ENCODE results near the gene EMC10. TPM values are rescaled to one million over a fixed set of nuclear protein-coding genes. Genes with fewer than 3 reads are reported as not detected.

The EMC10 gene
- total RNA-seq, 3 donors from 2014 or later: 111 to 122 (median 117) TPM

DNA sequence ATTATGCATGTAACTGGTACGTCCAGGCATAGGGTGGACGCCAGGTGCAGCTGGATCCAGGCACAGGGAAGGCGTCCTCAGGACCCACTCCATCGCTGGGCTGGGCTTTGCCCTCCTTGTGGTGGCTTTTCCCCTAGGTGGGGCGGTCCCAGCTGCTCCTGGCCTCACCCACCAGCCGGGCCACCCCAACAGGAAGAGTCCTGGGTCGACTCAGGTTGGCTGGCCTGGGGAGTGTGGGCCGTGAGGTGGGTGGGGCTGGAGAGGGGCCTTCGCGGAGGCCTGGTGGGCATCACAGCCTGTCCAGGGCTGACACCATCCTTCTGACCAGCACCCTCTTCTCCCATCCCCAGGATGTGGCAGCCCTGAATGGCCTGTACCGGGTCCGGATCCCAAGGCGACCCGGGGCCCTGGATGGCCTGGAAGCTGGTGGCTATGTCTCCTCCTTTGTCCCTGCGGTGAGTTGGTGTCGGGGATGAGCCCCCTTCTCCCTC is 3.5 kb downstream of the EMC10 start:
- ATAC-seq: no peak
- no peak for DNase-seq
- Mint-ChIP-seq H3K4me3 (no peak overlapping the region), H3K4me1 (ENCODE audit: low read depth) (peaks cover 19% of the 10 kb centered on the region), H3K9me3 (no peaks in the 10 kb centered on the region), H3K27me3 (ENCODE audit: low read depth) (no peaks in the 10 kb centered on the region), H3K36me3 (ENCODE audit: insufficient read depth) (peaks cover 15% of the 10 kb centered on the region)

DNA sequence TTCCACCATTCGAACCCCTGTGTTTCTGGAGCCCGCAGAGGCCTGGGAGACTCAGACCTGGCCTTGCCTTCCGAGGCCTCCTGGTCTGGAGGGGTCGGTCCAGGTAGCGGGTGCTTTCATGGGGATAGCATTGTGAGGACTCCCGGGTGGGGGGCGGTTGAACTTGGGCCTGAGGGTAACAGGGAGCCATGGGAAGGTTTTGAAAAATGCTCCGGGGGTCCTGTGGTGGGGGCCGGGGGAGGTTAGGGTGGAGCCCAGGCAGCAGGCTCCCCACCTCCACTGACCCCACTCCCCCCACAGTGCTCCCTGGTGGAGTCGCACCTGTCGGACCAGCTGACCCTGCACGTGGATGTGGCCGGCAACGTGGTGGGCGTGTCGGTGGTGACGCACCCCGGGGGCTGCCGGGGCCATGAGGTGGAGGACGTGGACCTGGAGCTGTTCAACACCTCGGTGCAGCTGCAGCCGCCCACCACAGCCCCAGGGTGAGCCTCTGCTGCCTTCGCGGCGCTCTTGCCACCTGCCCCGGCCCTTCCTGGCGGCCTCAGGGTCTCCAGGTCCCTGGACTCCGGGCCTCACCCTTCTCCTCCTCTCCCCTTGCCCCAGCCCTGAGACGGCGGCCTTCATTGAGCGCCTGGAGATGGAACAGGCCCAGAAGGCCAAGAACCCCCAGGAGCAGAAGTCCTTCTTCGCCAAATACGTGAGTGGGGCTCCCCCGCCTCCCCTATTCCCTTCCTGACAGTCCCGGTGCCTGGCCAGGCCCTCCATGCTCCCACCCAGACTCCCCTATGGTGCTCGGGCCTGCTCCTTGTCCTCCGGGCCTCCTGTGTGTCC is 4.2 kb downstream of the EMC10 start:
- no peak for ATAC-seq
- Mint-ChIP-seq H3K27me3 (ENCODE audit: low read depth) (no peaks in the 10 kb centered on the region), H3K4me3 (no peak overlapping the region), H3K9me3 (no peaks in the 10 kb centered on the region), H3K4me1 (ENCODE audit: low read depth) (peaks cover 19% of the 10 kb centered on the region), H3K36me3 (ENCODE audit: insufficient read depth) (peaks cover 19% of the 10 kb centered on the region)
- no peak for DNase-seq

DNA sequence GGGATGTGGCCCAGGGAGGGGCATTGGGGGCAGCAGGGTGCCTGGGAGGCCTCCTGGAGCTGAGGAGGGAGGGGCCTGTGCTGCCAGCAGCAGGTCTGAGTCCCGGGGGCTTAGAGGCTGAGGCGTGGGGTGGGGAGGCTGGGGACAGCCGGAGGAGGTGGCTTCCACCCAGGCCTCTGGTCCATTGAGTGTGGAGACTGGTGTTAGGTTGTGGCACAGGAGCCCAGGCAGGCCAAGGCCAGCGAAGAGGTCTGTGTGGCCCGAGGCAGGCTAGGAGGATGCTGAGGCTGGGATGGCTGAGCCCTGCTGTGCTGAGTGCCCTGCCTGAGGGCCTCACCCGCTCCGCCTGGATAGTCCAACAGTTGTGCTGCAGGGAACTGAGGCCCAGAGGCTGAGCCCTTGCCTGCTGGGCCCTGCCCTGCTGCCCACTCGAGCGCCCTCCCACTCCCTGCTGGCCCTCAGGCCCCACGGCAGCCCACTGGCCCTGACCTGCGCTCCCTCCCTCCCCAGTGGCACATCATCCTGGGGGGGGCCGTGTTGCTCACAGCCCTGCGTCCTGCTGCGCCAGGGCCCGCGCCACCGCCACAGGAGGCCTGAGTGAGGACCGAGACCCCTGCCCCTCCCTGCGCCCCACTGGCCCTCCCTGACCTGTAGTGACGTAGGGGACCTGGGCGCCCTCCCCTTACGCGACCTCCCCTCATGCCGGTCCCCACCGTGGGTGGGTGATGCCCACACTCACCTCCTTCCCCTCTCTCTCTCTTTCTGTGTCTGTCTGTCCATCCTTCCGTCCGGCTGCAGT is 5.2 kb downstream of the EMC10 start:
- peaks cover 19% of the 10 kb centered on the region for H3K36me3 Mint-ChIP-seq (ENCODE audit: insufficient read depth)
- no peak overlapping the region for H3K4me3 Mint-ChIP-seq
- ATAC-seq (no peak), DNase-seq (no peak)
- H3K4me1 Mint-ChIP-seq (ENCODE audit: low read depth): peaks cover 18% of the 10 kb centered on the region
- H3K27me3 Mint-ChIP-seq (ENCODE audit: low read depth): no peaks in the 10 kb centered on the region
- H3K9me3 Mint-ChIP-seq: no peaks in the 10 kb centered on the region

DNA sequence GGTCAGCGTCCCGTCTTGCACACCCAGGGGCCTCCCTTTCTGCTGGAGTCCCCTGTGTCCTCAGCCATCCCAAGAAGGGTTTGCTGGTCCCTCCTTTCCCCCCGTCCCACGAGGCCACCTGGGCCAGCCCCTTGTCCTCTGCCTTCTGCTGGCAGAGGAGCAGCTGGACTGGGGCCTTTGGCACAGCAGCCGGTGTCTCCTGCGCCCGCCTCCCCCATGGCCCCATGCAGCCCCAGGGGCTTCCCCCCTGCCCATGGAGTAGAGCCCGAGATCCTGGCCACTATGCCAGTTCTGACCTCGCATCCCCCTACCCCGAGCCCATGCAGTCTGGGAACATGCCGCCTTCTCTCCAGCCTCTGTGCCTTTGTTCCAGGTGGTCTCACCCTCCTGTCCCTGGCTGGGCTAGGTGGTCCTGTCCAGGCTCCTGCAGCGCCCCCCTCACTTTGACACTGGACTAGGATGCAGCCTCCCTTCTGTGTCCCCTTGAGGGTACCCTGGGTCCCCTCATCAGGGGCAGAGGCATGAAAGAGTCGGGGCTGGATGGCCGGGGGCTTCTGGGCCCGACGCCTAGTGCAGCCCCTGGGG is 6.1 kb downstream of the EMC10 start:
- H3K4me3 Mint-ChIP-seq: no peak overlapping the region
- H3K9me3 Mint-ChIP-seq: no peaks in the 10 kb centered on the region
- no peak for ATAC-seq
- H3K4me1 Mint-ChIP-seq (ENCODE audit: low read depth): peaks cover 12% of the 10 kb centered on the region
- peaks cover 21% of the 10 kb centered on the region for H3K36me3 Mint-ChIP-seq (ENCODE audit: insufficient read depth)
- DNase-seq: no peak
- no peaks in the 10 kb centered on the region for H3K27me3 Mint-ChIP-seq (ENCODE audit: low read depth)

DNA sequence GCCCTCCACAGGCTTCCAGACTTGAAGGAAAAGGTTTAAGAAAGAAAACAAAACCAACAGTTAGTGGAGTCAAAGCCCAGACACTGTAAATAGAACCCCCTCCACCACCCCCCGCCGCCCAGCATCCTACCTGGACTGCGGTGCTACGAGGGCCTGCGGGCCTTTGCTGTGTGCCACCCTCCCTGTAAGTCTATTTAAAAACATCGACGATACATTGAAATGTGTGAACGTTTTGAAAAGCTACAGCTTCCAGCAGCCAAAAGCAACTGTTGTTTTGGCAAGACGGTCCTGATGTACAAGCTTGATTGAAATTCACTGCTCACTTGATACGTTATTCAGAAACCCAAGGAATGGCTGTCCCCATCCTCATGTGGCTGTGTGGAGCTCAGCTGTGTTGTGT is 6.6 kb downstream of the EMC10 start:
- H3K9me3 Mint-ChIP-seq: no peaks in the 10 kb centered on the region
- H3K4me1 Mint-ChIP-seq (ENCODE audit: low read depth): peaks cover 8% of the 10 kb centered on the region
- no peaks in the 10 kb centered on the region for H3K27me3 Mint-ChIP-seq (ENCODE audit: low read depth)
- ATAC-seq (no peak), DNase-seq (no peak)
- peaks cover 19% of the 10 kb centered on the region for H3K36me3 Mint-ChIP-seq (ENCODE audit: insufficient read depth)
- no peak overlapping the region for H3K4me3 Mint-ChIP-seq

DNA sequence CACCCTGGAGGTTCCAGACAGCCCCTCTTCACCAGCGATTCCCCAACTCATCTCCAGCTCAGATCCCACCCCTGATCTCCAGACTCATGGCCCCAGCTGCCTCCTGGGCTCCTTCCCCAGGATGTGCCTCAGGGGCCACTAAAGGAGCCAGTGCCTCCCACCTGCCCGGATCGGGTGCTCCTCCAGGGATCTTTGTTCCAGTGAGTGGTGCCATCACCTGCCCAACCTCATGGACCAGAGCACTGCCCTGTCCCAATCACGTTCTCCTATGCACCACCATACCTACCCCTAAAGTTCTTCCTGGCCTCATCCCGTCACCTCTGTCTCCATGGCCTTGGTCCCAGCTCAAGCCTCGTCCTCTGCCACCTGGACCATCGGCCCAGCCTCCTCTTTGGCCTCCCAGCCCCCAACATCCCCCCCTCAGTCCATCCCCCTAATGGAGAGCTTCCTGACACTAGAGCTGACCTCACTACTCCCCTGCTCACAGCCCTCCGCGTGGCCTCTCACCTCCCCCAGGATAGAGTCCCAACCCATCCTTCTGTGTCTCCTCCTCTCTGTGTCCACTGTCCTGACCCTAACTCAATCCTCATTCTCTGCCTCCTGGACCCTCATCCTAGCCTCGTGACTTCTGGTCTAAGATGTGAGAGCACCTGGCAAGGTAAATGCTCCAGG is 9.1 kb downstream of the EMC10 start:
- H3K36me3 Mint-ChIP-seq (ENCODE audit: insufficient read depth): peaks cover 16% of the 10 kb centered on the region

DNA sequence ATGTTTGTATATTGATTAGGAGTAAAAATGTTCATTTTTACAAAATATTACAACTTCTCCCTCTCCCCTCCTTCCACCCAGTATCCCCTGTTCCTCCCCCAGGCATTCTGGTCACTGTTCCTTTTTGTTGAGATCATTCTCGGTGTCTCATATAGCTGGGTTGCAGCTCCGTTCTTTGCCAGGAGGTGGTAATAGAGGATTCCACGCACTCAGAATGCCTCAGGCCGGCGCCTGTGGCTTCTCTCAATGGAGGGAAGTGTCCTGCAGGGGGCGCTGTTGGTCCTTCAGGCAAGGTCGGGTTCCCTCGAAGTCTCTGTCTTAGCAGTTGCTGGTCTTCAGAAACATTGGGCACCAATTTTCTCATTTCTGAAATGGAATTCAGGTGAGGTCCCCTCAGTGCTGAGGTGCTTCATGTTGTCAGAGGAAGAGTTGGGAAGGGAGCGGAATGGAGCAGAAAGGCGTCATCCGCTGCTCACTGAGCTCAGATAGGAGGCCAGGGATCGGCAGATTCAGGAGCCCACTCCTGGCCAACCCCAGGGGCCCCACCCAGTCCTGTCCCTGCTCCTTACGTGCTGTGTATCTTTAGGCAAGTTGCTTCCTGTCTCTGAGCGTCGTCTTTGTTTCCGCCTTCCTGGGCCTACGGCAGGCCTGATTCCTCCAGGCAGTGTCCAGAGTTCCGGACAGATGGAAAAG is 10.7 kb downstream of the EMC10 start:
- no peak overlapping the region for H3K4me3 Mint-ChIP-seq
- ATAC-seq (peak; percentile 38 to 65), DNase-seq (peak; percentile 26)
- no peaks in the 10 kb centered on the region for H3K27me3 Mint-ChIP-seq (ENCODE audit: low read depth)
- peaks cover 16% of the 10 kb centered on the region for H3K36me3 Mint-ChIP-seq (ENCODE audit: insufficient read depth)
- no peaks in the 10 kb centered on the region for H3K9me3 Mint-ChIP-seq
- peaks cover 14% of the 10 kb centered on the region for H3K4me1 Mint-ChIP-seq (ENCODE audit: low read depth)

More for the DNA sequence above, 9.1 kb downstream of the EMC10 start:
- DNase-seq: no peak
- Mint-ChIP-seq H3K9me3 (no peaks in the 10 kb centered on the region), H3K27me3 (ENCODE audit: low read depth) (no peaks in the 10 kb centered on the region), H3K4me3 (no peak overlapping the region), H3K4me1 (ENCODE audit: low read depth) (peaks cover 2% of the 10 kb centered on the region)
- ATAC-seq: no peak

DNA sequence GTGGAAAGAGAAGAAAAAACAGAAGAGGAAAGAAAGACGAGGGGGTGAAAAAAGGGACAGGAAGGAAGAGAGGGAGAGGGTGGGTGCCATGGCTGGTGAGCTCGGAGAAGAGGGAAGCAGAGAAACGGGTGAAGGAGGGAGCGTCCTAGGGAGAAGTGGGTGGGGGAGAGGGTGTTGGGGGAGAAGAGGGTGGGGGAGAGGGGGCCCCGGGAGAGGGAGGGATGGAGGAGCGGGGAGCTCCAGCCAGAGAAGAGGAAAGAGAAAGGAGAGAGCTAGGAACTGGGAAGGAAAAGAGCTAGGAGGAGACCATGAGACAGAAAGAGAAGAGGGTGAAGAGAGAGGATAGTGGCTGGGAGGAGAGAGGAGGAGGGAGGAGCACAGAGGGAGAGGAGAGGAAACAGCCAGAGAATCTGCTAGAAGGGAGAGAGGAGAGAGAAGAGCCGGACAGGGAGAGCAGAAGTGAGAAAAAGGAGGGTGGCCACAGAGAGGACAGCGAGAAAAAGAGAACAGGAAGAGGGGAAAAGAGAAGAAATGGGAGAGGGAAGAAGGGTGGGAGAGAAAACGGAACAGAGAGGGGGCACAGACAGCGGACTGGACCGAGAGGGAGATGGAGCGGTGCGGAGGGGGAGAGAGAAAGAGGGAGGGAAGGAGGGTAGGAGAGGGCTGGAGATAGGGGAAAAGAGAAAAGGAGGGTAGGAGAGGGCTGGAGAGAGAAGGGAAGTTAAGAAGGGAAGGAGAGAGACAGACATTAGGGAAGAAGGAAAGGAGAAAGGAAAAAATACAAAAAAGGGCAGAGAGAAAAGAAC is 12.3 kb downstream of the EMC10 start:
- H3K4me1 Mint-ChIP-seq (ENCODE audit: low read depth): peaks cover 19% of the 10 kb centered on the region
- ATAC-seq: no peak
- H3K9me3 Mint-ChIP-seq: no peaks in the 10 kb centered on the region
- DNase-seq: no peak
- H3K4me3 Mint-ChIP-seq: no peak overlapping the region
- H3K27me3 Mint-ChIP-seq (ENCODE audit: low read depth): no peaks in the 10 kb centered on the region
- peaks cover 10% of the 10 kb centered on the region for H3K36me3 Mint-ChIP-seq (ENCODE audit: insufficient read depth)

DNA sequence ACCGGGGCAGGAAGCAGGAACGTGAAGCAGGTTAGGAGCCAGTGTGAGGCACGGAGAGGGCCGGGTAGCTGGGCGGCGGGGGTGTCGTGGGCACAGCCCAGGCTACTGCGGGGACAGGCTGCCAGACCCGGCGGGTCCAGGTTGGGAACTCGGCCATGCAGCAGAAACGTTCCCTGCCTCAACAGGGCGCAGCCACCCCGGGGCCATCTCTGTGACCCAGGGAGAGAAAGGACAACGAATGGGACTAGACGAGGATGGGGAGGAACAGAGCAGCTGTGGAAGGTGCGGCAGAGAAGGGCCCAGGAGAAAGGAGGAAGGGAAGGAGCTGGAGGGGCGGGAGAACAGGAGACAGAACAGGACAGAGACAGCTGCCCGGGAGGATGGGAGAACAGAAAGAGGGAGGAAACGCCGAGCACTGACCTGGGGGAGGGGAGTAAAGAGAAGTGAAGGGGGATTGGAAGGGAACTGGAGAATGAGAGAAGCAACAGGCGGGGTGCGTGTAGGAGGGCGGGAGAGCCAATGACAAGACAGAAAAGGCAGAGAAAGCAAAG is 13.2 kb downstream of the EMC10 start:
- peaks cover 9% of the 10 kb centered on the region for H3K36me3 Mint-ChIP-seq (ENCODE audit: insufficient read depth)
- peaks cover 19% of the 10 kb centered on the region for H3K4me1 Mint-ChIP-seq (ENCODE audit: low read depth)
- H3K4me3 Mint-ChIP-seq: no peak overlapping the region
- no peak for ATAC-seq
- DNase-seq: no peak
- no peaks in the 10 kb centered on the region for H3K9me3 Mint-ChIP-seq
- H3K27me3 Mint-ChIP-seq (ENCODE audit: low read depth): no peaks in the 10 kb centered on the region

DNA sequence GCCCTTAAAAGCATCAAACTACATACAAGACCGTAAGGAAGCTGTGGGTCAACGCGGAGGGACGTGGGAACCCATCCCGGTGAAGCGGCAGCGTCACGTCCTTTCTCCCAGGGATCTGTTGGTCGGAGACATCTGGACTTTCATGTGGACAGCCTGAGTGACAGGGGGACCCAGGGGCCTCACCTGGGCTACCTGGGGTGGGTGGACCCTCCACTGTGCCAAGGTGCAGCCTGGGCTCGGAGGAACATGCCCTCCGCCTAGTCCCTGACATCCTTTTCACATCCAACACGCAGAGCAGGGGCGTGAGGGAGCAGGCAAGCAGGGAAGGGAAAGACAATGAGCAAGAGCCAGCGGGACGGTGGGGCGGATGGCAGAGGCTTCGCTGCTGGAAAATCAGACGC is 14.1 kb downstream of the EMC10 start:
- no peaks in the 10 kb centered on the region for H3K9me3 Mint-ChIP-seq
- DNase-seq: no peak
- H3K4me1 Mint-ChIP-seq (ENCODE audit: low read depth): peaks cover 19% of the 10 kb centered on the region
- H3K36me3 Mint-ChIP-seq (ENCODE audit: insufficient read depth): peaks cover 4% of the 10 kb centered on the region
- H3K4me3 Mint-ChIP-seq: no peak overlapping the region
- no peaks in the 10 kb centered on the region for H3K27me3 Mint-ChIP-seq (ENCODE audit: low read depth)
- no peak for ATAC-seq

DNA sequence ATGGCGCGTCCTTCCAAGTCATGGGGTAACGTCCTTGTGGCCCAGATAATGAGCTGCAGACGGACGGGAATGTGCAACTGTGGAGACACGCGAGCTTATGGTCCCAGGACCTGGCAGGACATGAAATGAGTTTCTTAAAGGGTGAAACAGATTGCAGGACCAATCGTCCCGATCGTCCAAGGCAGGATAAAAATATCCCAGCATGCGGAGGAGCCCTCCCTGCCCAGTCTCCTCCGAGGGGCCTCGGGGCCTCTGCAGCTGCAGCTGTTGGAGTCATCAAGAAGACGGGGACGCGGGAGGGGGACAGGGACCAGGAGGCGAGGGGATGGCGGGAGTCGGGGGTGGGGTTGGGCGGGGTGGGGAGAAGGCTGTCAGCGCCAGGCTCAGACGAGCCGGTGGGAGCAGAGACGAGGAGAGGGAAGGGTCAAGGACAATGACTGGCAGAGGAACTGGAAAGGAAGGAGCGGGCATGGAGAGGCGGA is 14.7 kb downstream of the EMC10 start:
- Mint-ChIP-seq H3K9me3 (no peaks in the 10 kb centered on the region), H3K27me3 (ENCODE audit: low read depth) (no peaks in the 10 kb centered on the region), H3K36me3 (ENCODE audit: insufficient read depth) (peaks cover 3% of the 10 kb centered on the region), H3K4me3 (no peak overlapping the region), H3K4me1 (ENCODE audit: low read depth) (peaks cover 19% of the 10 kb centered on the region)
- DNase-seq (no peak), ATAC-seq (no peak)

DNA sequence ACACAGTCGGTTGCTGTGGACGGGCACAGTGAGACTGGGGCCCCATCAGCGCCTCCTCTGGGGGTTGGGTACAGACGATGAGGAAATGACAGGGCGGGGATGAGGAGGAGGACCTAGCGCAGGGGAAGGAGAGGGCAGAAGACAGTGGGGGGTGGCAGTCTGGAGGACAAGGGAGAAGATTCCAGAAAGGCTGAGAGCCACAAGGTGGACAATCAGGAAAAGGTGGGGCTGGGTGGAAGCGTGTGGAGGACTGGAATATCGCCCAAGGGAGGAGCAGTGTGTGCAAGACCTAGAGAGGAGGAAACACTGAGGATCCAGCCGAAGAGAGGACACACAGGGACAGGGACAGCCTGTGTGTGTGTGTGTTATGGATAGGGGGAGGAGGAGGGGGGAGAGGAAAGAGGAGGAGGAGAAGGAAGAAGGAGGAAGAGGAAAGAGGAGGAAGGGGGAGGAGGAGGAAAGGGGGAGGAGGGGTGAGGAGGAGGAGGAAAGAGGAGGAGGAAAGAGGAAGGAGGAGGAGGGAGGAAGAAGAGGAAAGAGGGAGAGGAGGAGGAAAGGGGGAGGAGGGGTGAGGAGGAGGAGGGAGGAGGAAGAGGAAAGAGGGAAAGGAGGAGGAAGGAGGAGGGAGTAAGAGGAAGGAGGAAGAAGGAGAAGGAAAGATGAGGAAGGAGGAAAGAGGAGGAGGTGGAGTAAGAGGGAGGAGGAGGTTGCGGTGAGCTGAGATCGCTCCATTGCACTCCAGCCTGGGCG is 16.2 kb downstream of the EMC10 start:
- Mint-ChIP-seq H3K27me3 (ENCODE audit: low read depth) (no peaks in the 10 kb centered on the region), H3K9me3 (no peaks in the 10 kb centered on the region), H3K4me1 (ENCODE audit: low read depth) (peaks cover 19% of the 10 kb centered on the region), H3K4me3 (peak overlapping the region; percentile 56), H3K36me3 (ENCODE audit: insufficient read depth) (no peaks in the 10 kb centered on the region)
- ATAC-seq (peak; percentile 92 to 95), DNase-seq (no peak)

All from activated T-cell treated with anti-CD3 and anti-CD28 coated beads, Interleukin-2, amount 50 U/mL, for 4 hours (primary cell).